ENCODE results near the gene SLC6A11.
A peak's percentile ranks its signal among the peaks of the same experiment; 100 is the strongest.

The SLC6A11 gene

GRCh38 chr3:10930666-10931040 is 114.6 kb downstream of the SLC6A11 start:
- no peak for DNase-seq (ENCODE audit: low spot score)

DNA sequence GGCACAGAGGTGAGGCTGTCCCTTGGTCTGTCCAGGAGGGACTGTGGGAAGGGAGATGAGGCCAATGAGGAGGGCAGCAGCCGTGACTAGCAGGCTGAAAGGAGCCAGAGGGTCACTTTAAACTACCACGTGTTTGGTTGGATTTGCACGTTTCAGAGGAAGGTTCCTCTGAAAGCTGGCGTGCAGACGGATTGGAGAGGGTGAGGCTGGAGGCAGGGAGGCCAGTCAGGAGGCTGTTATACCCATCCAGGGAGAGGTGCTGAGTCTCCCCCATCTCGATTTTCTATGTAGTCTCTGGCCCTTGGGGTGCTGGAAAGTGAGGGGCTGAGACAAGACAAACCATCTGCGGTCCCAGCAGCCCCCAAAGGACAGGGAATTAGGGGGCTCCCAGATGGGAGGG is 116.6 kb downstream of the SLC6A11 start:
- DNase-seq (ENCODE audit: low spot score), result no peak

DNA sequence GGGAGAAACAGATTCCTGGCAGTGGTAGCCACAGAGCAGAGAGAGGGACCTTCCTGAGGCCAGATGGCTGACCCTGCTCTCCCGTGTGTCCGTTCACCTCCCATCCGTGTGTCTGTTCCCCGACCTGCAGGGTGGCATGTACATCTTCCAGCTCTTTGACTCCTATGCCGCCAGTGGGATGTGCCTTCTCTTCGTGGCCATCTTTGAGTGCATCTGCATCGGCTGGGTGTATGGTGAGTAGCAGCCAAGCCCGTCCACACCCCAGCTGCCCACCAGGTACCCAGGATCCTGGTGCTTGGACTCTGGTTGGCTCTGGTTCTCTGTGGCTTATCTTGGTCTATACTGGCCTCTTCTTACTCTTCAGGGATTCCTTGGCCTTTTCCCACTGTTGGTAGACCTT is 117.0 kb downstream of the SLC6A11 start:
- no peak for DNase-seq (ENCODE audit: low spot score)

GRCh38 chr3:10933470-10933804 is 117.4 kb downstream of the SLC6A11 start:
- DNase-seq (ENCODE audit: low spot score), result no peak

- DNase-seq (ENCODE audit: low spot score), result no peak
These were observed 117.9 kb downstream of the SLC6A11 start for GRCh38 chr3:10933805-10934481.

DNA sequence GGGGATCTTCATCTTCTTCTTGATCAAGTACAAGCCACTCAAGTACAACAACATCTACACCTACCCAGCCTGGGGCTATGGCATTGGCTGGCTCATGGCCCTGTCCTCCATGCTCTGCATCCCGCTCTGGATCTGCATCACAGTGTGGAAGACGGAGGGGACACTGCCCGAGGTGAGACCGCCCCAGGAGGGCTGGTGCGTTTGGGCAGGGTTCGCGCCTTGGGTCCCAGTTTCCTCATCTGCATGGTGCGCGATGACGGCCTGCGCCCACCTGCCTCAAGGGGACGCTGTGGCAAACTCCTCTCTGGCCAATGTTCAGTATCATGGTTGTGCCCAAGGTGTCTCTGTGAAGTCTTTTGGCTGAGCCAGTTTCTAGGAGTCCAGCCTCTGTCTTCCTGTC is 119.0 kb downstream of the SLC6A11 start:
- DNase-seq (ENCODE audit: low spot score), result no peak

DNA sequence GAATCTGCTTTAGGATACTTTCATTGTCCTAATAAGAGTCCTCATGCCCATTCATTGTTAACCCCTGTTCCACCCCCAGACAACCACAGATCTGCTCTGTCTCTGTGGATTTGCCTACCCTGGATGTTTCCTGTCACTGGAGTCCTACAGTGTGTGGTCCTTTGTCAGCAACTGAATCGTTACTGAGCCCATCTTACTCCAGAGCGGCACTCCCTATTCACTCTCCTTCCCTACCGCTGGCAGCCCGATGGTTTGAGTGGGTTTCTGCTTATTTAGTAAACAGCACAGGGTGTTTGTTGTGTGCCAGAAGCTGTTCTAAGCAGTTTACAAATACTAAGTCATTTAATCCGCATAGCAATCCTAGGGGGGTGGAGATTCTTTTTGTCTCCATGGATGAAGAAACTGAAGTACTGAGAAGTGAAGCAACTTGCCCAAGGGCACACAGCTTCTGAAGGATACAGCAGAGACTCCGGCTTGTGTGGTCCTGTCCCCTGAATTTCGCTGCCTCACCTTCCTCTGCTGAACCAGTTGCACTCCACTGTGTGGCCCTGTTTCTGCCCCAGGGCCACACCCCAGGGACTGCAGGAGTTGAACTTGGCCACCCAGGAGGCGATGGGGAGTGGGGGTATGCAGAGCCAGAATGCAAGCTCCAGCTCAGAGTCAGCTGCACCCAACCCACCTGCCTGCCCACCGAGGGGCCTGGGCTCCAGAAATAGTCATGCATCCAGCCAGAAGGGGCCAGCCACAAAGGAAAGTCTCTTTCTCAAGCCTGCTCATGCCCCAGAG is 120.0 kb downstream of the SLC6A11 start:
- no peak for DNase-seq (ENCODE audit: low spot score)

DNA sequence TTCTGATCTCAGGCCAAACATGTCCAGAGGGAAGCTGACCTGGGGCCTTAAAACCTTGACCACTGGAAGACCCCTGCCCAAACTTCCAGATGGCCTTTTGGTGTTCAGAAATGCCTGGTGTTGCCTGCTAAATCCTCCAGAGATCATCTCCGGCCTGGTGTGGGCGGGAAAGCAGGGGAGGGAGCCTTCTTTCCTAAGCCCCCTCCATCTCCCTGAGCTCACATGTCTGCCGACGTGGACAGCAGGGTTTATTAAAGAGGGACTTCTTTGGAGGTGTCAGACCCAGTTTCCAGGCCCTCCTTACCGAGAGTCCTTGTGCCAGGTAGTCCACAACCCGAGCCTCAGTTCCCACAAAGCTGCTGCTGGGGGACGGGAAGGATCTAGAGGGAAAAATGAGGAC is 120.7 kb downstream of the SLC6A11 start:
- DNase-seq (ENCODE audit: low spot score), result no peak

GRCh38 chr3:10937141-10937825 is 121.3 kb downstream of the SLC6A11 start:
- DNase-seq (ENCODE audit: low spot score), result no peak

DNA sequence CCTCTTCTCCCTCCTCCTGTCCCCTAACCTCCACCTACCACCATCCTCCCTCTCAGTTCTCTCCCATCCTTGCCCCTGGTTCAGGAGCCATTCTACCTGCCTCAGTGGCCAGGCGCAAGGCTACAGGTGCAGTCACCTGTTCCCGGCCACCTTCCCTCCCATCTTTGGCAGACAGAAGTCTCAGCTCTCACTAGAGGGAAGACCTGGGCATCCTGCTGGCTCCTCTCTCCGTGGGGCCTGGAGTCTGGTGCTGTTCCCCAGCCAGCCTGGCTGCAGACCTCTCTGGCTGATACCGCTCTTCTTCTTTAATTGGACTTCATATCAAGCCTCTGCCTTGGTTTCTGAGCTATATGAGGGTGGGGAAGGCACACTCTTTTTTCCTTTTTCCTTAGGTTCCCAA is 123.5 kb downstream of the SLC6A11 start:
- DNase-seq (ENCODE audit: low spot score), result no peak

DNA sequence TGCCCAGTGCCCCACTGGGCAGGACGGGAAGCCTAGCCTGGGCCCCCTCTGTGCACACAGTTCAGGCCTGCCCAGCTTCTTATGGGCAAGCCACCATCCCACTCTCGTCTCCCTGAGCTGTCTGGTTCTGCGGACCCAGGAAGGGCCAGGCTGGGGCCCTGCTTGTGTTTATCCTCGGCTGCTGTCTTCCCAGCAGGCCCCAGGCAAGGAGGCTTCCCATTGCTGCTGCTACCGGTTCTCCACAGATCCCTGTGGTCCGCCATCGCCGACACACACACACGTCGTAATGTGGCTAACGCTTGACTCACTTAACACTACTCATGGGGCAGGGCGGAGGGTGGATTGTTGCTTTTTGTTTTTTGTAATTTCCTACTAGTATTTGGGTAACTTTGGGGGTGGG is 124.1 kb downstream of the SLC6A11 start:
- no peak for DNase-seq (ENCODE audit: low spot score)

- DNase-seq (ENCODE audit: low spot score), result no peak
These were observed 125.9 kb downstream of the SLC6A11 start for GRCh38 chr3:10941972-10942371.

GRCh38 chr3:10942690-10943205 is 126.7 kb downstream of the SLC6A11 start:
- DNase-seq (ENCODE audit: low spot score), result no peak

DNA sequence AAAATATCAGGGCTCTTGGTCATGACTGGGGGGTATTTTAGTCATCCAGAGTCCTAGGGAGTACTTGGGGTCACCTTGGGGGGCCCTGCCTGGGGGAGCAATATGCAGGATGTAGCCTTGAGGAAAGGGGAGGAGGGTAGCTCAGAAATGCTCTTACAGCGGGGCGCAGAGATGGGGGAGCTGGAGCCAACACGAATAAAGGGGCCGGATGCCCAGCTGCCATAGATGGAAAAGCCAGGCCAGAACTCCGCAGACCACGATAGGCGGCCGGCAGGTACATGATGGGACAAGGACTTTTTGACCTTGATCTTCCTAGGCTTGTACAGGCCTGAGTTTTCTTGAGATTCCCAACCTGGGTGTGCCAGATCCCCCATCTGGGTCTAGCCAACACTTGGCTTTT is 128.8 kb downstream of the SLC6A11 start:
- DNase-seq (ENCODE audit: low spot score), result no peak

- peak; percentile 35 for DNase-seq (ENCODE audit: low spot score)
These were observed 129.8 kb downstream of the SLC6A11 start for GRCh38 chr3:10945683-10946287.

- no peak for DNase-seq (ENCODE audit: low spot score)
These were observed 130.5 kb downstream of the SLC6A11 start for GRCh38 chr3:10946526-10946925.

DNA sequence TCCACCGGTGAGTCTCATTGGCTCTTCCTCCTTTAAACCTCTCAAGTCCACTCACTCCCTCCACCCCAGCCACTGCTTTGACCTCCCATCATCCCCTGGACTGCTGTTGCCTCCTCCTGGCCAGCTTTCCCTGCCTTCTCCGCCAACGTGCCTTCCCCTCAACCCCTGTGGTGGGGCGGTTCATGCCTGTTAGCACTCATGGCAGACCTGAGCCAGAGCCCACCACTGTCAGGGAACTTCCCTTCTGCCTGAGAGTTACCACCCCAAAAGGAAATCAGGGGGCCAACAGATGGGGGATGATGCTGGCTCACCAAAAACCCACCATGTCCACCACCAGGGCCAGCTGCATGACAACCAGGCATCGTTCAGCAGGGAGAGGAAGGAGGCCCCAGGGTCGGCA is 132.3 kb downstream of the SLC6A11 start:
- no peak for DNase-seq (ENCODE audit: low spot score)

GRCh38 chr3:10949197-10949596 is 133.2 kb downstream of the SLC6A11 start:
- no peak for DNase-seq (ENCODE audit: low spot score)

- peak; percentile 74 for DNase-seq (ENCODE audit: low spot score)
These were observed 134.7 kb downstream of the SLC6A11 start for GRCh38 chr3:10950476-10951294.

DNA sequence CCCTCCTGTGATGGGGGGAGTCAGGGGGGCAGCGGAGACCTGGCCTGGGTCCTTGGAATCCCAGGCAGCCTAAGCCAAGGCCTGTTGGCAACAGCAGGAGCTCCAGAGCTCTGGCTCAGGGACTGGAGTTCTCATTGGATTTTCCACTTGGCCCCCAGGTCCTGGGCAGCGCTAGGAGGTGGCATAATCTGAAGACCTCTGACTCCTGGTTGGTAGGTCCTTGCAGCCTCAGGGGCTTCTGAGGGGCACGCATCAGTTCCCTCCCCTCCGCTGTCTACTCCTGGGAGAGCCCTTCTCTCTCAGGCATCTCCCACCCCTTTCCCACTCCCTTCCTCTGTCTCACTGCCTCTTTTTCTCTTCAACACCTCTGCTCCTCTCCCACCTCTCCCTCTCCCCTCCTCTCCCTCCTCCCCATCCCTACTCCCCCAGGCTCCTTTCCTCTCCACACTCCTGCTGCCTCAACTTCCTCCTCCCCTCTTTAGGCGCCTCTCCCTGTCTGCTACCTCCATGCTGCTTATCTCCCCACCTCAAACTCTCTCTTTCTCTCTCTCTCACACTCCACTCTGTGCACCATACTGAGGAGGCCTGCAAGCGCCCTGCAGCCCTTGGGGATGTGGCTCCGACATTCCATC is 135.4 kb downstream of the SLC6A11 start:
- DNase-seq (ENCODE audit: low spot score), result no peak

DNA sequence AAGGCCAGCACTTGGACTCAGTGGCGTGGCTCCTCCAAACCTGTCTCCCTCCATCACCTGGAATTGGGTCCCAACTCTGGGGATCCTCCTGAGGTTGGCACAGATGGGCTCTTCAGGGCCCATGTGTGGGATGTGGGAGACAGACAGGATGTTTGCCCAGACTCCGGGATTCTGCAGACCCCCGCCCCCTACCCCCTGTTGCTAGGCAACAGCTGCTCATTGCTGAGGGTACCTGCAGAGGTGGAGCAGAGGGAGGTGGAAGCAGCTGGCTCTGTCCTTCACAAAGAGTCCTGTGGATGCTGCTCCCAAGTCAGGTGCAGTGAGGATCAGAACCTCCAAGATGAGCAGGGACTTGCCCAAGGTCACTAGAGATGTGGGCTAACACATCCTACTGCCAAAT is 136.5 kb downstream of the SLC6A11 start:
- no peak for DNase-seq (ENCODE audit: low spot score)

All from RKO (cell line).